Pancreas (tissue), 10 donors: Measurements from ENCODE around the gene UPB1. TPM values are rescaled to one million over a fixed set of nuclear protein-coding genes. Genes with fewer than 3 reads are reported as not detected.
A peak's percentile ranks its signal among the peaks of the same experiment; 100 is the strongest.

Experiments used
- ATAC-seq, 4 donors: fragments of 200-7000 bp; cut with Tn5 transposase; one replicate each; pipeline versions ENCODE4 v1.8.0 to v1.9.1; 2020; ENCODE audit warnings: mild to moderate bottlenecking in 4 of 4, moderate library complexity in 4 of 4
- DNase-seq, 6 donors: peaks; one replicate each; pipeline ENCODE4 v3.0.0-alpha.2; 2020
- FAIRE-seq: peaks from 2 replicates; lab custom pipeline; 2012; peaks lifted over from hg19 to GRCh38; lab: Jason Lieb, UNC
- H3K27ac ChIP-seq, 4 donors: fragments of 200-600 bp; sonication (generic); 1 replicate in 3 of 4; 2 replicates in 1 of 4; pipeline versions ENCODE4 v1.5.0 to v1.8.0; 2020
- H3K27me3 ChIP-seq, 4 donors: fragments of 200-600 bp; one replicate each; pipeline ENCODE4 v1.8.0; 2021
- H3K36me3 ChIP-seq, 3 donors: fragments of 200-600 bp; sonication (generic) in 1 of 3; one replicate each; pipeline versions ENCODE4 v1.5.0 to v1.8.0; 2020 to 2021
- H3K4me1 ChIP-seq, 3 donors: fragments of 200-600 bp; one replicate each; pipeline ENCODE4 v1.8.0; 2021
- H3K4me3 ChIP-seq, 4 donors: fragments of 200-600 bp; sonication (generic) in 2 of 4; one replicate each; pipeline versions ENCODE4 v1.5.0 to v1.8.0; 2020 to 2021
- H3K9me3 ChIP-seq, 4 donors: fragments of 200-600 bp; one replicate each; pipeline ENCODE4 v1.8.0; 2021
- CTCF ChIP-seq, 4 donors: fragments of 200-600 bp; sonication (generic) in 3 of 4; IDR thresholded peaks; one replicate each; pipeline versions ENCODE4 v1.5.0 to v1.8.0; 2021; ENCODE audit warnings: antibody characterized with exemption in 4 of 4
- WGBS, 2 donors: extraction: QIAGEN DNeasy Blood & Tissue Kit; methylation state at CpG; one replicate each; pipeline ENCODE4 v1.1.7; 2013; 5-methylcytosine and 5-hydroxymethylcytosine counted together
- intact Hi-C, 3 donors: fragments of 100-400 bp; cut with DNase I; formaldehyde crosslinking; loops; one replicate each; pipeline versions ENCODE4 v1.11.1 to v1.14.2; 2022
- polyA plus RNA-seq, 2 donors: library from polyadenylated mRNA; stranded (reverse); fragments of 200-250 nt; gene quantifications; one replicate each; pipeline ENCODE4 v1.2.3, GENCODE V29; 2013
- total RNA-seq, 6 donors: library from RNA; stranded (reverse); fragmentation: NEBNext Ultra II Directional in 4 of 6; extraction: Animal tissue kit (Norgen Biotek cat#: 25700) in 4 of 6; gene quantifications; one replicate each; pipeline versions ENCODE4 v1.2.1 to v1.2.4, GENCODE V29; 2021 to 2023
- donor health status: healthy with polysubstance abuse.
- donor health status: DM: no; HTN: no; CAD: no; lungs with moderate emphysema.
- donor health status: DM: no; HTN: no; CAD: no.
- donor health status: control.
- donor health status: control.
- donor health status: Bipolar disorder and iron deficiency.
- donor health status: DM: yes; HTN: yes; CAD: no.
- donor health status: DM: no; HTN: no; CAD: no.
- donor health status: DM: no; HTN: no; CAD: no.
- donor health status: DM: yes; HTN: yes; CAD: no.

Gene UPB1
- total and polyA plus RNA-seq, 8 donors, result 0.08 to 2.3 (median 0.25) TPM

DNA sequence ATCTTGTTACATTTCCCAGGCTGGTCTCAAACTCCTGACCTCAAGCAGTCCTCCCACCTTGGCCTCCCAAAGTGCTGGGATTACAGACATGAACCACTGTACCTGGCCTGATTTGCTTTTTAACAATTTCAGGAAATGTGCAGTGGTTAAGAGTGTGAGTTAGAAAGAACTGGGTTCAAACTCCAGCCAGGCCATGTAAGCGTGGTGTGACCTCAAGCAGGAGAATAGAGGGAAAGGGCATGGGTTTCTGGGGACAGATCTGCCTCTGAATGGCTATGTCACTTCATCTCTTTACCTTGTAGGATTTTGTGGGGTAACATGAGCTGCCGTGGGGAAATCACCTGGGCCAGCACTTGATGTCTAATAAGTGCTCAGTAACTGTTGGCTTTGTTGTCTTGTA is 69.9 kb downstream of the UPB1 start:
- Histone ChIP-seq H3K4me1 (no peaks in the 10 kb centered on the region), H3K4me3 (no peak overlapping the region), H3K27me3 (no peaks in the 10 kb centered on the region), H3K27ac (no peak overlapping the region), H3K36me3 (peaks cover 0 to 24% (median 8%) of the 10 kb centered on the region in 3 donors), H3K9me3 (no peaks in the 10 kb centered on the region)
- no peak for TF ChIP-seq CTCF (IDR thresholded peaks at IDR 0.05)
- FAIRE-seq (no peak), ATAC-seq (no peak), DNase-seq (no peak)
- 88 to 89% methylated on average over 2 of the region's 2 CpGs for WGBS, 2 donors
- intact Hi-C loops, result no loop called here

- 48 to 51% methylated on average over 8 of the region's 8 CpGs for WGBS, 2 donors
- H3K36me3 ChIP-seq, result peaks cover 0 to 33% (median 14%) of the 10 kb centered on the region in 3 donors
Observed at GRCh38 chr22:24566899-24567511, 71.9 kb downstream of the UPB1 start.

GRCh38 chr22:24567668-24568067 is 72.5 kb downstream of the UPB1 start:
- 77 to 81% methylated on average over 10 of the region's 10 CpGs for WGBS, 2 donors

More at GRCh38 chr22:24566899-24567511, 71.9 kb downstream of the UPB1 start:
- DNase-seq (no peak), ATAC-seq (no peak), FAIRE-seq (no peak)
- Histone ChIP-seq H3K27me3 (no peaks in the 10 kb centered on the region), H3K27ac (no peak overlapping the region), H3K4me1 (no peaks in the 10 kb centered on the region), H3K9me3 (no peaks in the 10 kb centered on the region), H3K4me3 (no peak overlapping the region)
- intact Hi-C loops, result no loop called here
- TF ChIP-seq CTCF (IDR thresholded peaks at IDR 0.05), result no peak

DNA sequence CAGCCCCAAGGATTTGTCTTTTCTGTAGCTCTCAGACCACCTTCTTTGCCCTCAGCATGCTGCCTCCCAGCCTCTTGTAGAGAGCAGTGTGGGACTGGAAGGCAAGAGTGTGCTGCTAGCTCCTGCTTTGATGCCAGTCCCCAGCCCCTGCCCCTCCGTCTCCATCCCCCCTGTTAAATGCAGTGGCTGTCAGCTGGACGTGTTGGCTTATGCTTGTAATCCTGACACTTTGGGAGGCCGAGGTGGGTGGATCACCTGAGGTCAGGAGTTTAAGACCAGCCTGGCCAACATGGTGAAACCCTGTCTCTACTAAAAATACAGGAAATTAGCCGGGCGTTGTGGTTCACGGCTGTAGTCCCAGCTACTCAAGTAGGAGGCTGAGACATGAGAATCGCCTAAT is 76.1 kb downstream of the UPB1 start:
- Histone ChIP-seq H3K4me3 (no peak overlapping the region), H3K36me3 (peaks cover 0 to 56% (median 19%) of the 10 kb centered on the region in 3 donors), H3K27me3 (no peaks in the 10 kb centered on the region), H3K27ac (no peak overlapping the region), H3K4me1 (no peaks in the 10 kb centered on the region), H3K9me3 (no peaks in the 10 kb centered on the region)
- FAIRE-seq (no peak), ATAC-seq (no peak), DNase-seq (no peak)
- 93 to 95% methylated on average over 7 of the region's 7 CpGs for WGBS, 2 donors
- intact Hi-C loops, result no loop called here
- TF ChIP-seq CTCF (IDR thresholded peaks at IDR 0.05), result no peak

More at GRCh38 chr22:24567668-24568067, 72.5 kb downstream of the UPB1 start:
- no peak for TF ChIP-seq CTCF (IDR thresholded peaks at IDR 0.05)
- FAIRE-seq (no peak), ATAC-seq (no peak), DNase-seq (no peak)
- Histone ChIP-seq H3K27ac (no peak overlapping the region), H3K4me1 (no peaks in the 10 kb centered on the region), H3K36me3 (peaks cover 0 to 39% (median 19%) of the 10 kb centered on the region in 3 donors), H3K4me3 (no peak overlapping the region), H3K27me3 (no peaks in the 10 kb centered on the region), H3K9me3 (no peaks in the 10 kb centered on the region)
- intact Hi-C loops, result no loop called here

DNA sequence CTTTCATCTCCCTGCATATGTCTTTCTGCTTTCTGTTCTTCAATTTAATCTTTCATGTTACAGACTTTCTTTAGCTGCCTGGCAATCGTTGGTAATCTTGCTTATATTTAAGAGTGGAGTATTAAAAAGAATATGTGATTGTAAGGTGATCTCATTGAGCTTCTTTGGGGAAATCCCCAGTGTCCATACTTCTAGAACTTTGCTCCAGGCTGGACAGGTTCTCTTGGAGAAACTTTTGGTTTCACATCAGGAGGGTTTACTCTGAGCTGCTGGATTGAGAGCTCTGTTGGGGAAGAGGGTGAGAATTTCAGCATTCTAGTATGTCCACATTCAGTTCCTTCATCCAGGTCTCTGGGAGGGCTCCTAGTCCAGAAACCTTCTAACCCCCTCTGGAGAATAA is 81.6 kb downstream of the UPB1 start:
- no peak for TF ChIP-seq CTCF (IDR thresholded peaks at IDR 0.05)
- H3K36me3 ChIP-seq, result peaks cover 0 to 29% (median 5%) of the 10 kb centered on the region in 3 donors
- peaks cover 0 to 6% (median 0%) of the 10 kb centered on the region in 3 donors for H3K4me1 ChIP-seq
- DNase-seq, result no peak
- WGBS, 2 donors, result 65 to 68% methylated on average over 1 of the region's 1 CpG
- no peaks in the 10 kb centered on the region for H3K27me3 ChIP-seq
- no peak for FAIRE-seq
- no peak overlapping the region for H3K4me3 ChIP-seq
- intact Hi-C loops, result no loop called here
- no peak overlapping the region for H3K27ac ChIP-seq
- peak in 2 of 4 donors; percentile 36 to 65 for ATAC-seq
- no peaks in the 10 kb centered on the region for H3K9me3 ChIP-seq
